H1 (cell line): ENCODE data around the gene TNS1. TPM values are rescaled to one million over a fixed set of nuclear protein-coding genes. Genes with fewer than 3 reads are reported as not detected.

Experiments used
- CHD2 ChIP-seq: IDR thresholded peaks from 2 replicates; pipeline ENCODE4 v1.6.1; 2012; ENCODE audit warnings: low read length, improper control_type of control experiment
- CHD7 ChIP-seq: fragments of 300-600 bp; sonication (generic); IDR thresholded peaks from 2 replicates; pipeline ENCODE4 v1.7.1; 2012; ENCODE audit warnings: low read length, moderate library complexity, mild to moderate bottlenecking, inconsistent platforms; ENCODE audit not compliant: insufficient replicate concordance
- CTCF ChIP-seq, 3 experiments: IDR thresholded peaks; 1 replicate in 2 of 3; 2 replicates in 1 of 3; pipeline versions ENCODE4 v1.5.1 to v1.6.1; 2011; ENCODE audit warnings: low read length in 3 of 3, mild to moderate bottlenecking in 3 of 3, inconsistent platforms in 2 of 3, low read depth in 1 of 3, moderate library complexity in 1 of 3; ENCODE audit not compliant: insufficient read depth in 1 of 3; ENCODE audit errors: control extremely low read depth in 1 of 3
- GABPA ChIP-seq: IDR thresholded peaks from 2 replicates; pipeline ENCODE4 v1.6.1; 2011; ENCODE audit warnings: mild to moderate bottlenecking, low read length, moderate library complexity, borderline replicate concordance; ENCODE audit not compliant: insufficient read depth
- KDM5A ChIP-seq: fragments of 200-600 bp; IDR thresholded peaks from 2 replicates; pipeline ENCODE4 v1.7.1; 2012; ENCODE audit warnings: mild to moderate bottlenecking, low read length, inconsistent platforms, mixed read lengths
- SIN3A ChIP-seq, 2 experiments: IDR thresholded peaks in 1 of 2; conservative IDR thresholded peaks in 1 of 2; 2 replicates each; pipeline ENCODE4 v1.6.1; 2011 to 2012; ENCODE audit warnings: low read length in 2 of 2, improper control_type of control experiment in 1 of 2, low read depth in 1 of 2, mild to moderate bottlenecking in 1 of 2
- polyA plus RNA-seq, 7 experiments: library from polyadenylated mRNA; depleted of rRNA in 3 of 7; stranded (reverse) in 5 of 7; unstranded in 2 of 7; fragments of >200 nt in 5 of 7; fragments of 200-250 nt in 2 of 7; gene quantifications; 1 replicate in 5 of 7; 2 replicates in 1 of 7; 4 replicates in 1 of 7; pipeline versions ENCODE4 v1.2.1 to v1.2.3, GENCODE V29; 2011 to 2013; ENCODE audit warnings: missing spikeins in 2 of 7, mixed read lengths in 2 of 7
- total RNA-seq: library from RNA; stranded (reverse); fragmentation: NEBNext Ultra II Directional; extraction: Animal tissue kit (Norgen Biotek cat#: 25700); gene quantifications from 2 replicates; pipeline ENCODE4 v1.2.1, GENCODE V29; 2021

The TNS1 gene
- total and polyA plus RNA-seq, 2 of the 8 experiments (the other 6 are each of a cell fraction or from before 2014, with no cell fraction given), result 1.5 to 5.1 TPM

GRCh38 chr2:218031261-218031660 is 28.5 kb upstream of the TNS1 start (continued):
- TF ChIP-seq CHD7, result no peak
- TF ChIP-seq GABPA, result no peak
- TF ChIP-seq CTCF (IDR thresholded peaks at IDR 0.05; ENCODE audit: control extremely low read depth in 1 of 3, insufficient read depth in 1 of 3, low read depth in 1 of 3, low read length in 3 of 3), result no peak
- no peak for TF ChIP-seq SIN3A (conservative IDR thresholded peaks at IDR 0.05 in 1 of 2, IDR thresholded peaks at IDR 0.05 in 1 of 2; ENCODE audit: low read depth in 1 of 2, low read length in 2 of 2)
- no peak for TF ChIP-seq CHD2
- TF ChIP-seq KDM5A, result no peak
